GM21737 (cell line): ENCODE measurements around the gene NCLN.

ENCODE experiments used
- ATAC-seq: cut with Tn5 transposase; IDR thresholded peaks from one replicate; pipeline ENCODE4 v1.9.1; 2021; ENCODE audit warnings: mild to moderate bottlenecking, moderate library complexity; ENCODE audit not compliant: unreplicated experiment

The NCLN gene

GRCh38 chr19:3253270-3253669 lies 67.5 kb downstream of the NCLN start:
- no peak for ATAC-seq

- ATAC-seq, result no peak
These were observed 68.8 kb downstream of the NCLN start for GRCh38 chr19:3254520-3254919.

DNA sequence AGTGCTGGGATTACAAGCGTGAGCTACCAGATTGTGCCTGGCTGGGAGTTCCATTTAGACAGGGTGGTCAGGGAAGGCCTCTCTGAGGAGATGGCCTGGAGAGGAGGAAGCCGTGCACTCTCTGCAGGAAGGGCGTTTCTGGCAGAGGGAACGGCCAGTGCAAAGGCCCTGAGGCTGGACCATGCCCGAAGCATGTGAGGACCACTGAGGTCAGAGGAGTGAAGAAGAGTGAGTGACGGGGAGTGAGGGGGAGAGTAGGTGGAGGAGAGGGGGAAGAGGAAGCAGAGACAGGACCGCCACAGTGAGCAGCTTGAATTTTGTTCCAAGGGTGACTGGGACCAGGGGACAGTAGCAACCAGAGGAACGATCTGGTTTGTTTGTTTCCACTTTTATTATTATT lies 71.3 kb downstream of the NCLN start:
- ATAC-seq, result no peak
